WERI-Rb-1 (cell line): ENCODE data around the gene SPRR5.

Source experiments
- DNase-seq: peaks from one replicate; pipeline ENCODE4 v3.0.0-alpha.2; 2020
- H3K27ac ChIP-seq: fragments of 250-450 bp; sonication (Bioruptor Pico); 2 replicates; pipeline ENCODE4 v1.5.1; 2020; ENCODE audit warnings: mild to moderate bottlenecking, moderate library complexity
- H3K27me3 ChIP-seq: fragments of 250-450 bp; sonication (Bioruptor Pico); 2 replicates; pipeline ENCODE4 v1.5.1; 2021; ENCODE audit warnings: mild to moderate bottlenecking, low read depth, moderate library complexity; ENCODE audit not compliant: insufficient read depth, severe bottlenecking
- H3K36me3 ChIP-seq: fragments of 250-450 bp; sonication (Bioruptor Pico); 2 replicates; pipeline ENCODE4 v1.5.1; 2020; ENCODE audit warnings: mild to moderate bottlenecking, moderate library complexity
- H3K4me3 ChIP-seq: 2 replicates; pipeline ENCODE4 v1.5.1; 2011; ENCODE audit warnings: low read depth, mild to moderate bottlenecking, control low read depth, low read length
- H3K9me3 ChIP-seq: fragments of 250-450 bp; sonication (Bioruptor Pico); 2 replicates; pipeline ENCODE4 v1.5.1; 2021; ENCODE audit warnings: mild to moderate bottlenecking, moderate library complexity; ENCODE audit not compliant: severe bottlenecking
- TF ChIP-seq, protein P1 (sequence below): IDR thresholded peaks from 2 replicates; pipeline ENCODE4 v1.5.1; 2011; ENCODE audit warnings: low read depth, mild to moderate bottlenecking, control low read depth, inconsistent platforms, low read length

The SPRR5 gene, protein sequence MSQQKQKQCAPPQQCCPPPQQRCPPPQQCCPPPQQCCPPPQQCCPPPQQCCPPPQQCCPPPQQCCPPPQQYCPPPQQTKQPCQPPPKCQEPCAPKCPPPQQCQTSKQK

DNA sequence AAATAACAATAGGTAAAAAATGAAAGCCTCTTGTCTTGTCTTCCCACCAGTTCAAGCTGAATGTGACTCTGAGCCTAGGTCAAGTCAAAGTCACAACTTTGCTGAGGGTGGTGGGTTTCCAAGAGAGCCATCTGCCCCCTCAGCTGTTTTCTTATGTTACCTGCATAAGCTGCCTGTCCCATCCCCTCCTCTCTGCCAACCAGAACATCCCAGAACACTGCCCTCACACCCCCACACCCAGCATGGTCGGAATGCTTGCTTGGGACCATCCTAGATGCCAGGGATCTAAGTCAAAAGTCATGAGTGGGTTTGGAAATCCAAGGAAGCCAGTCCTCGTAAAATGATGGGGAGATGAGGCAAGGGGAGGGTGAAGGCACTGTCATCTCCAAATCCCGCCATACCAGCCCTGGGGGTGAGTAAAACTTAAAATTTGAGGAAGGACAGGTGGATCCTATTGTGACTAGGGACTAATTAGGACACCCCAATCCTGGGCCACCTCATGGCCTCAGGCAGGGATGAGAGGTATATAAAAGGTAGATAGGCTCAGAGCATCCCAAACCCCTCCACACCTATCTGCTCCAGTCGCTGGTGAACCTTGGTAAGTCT is at the start of gene SPRR5:
Gene SPRR5 (plus strand): TSS at position 556 of the 606 bp plus-strand sequence. CDS start 1,349 bp downstream, outside the sequence.
- Histone ChIP-seq H3K9me3 (peaks cover 5% of the 10 kb centered on the region), H3K27me3 (no peaks in the 10 kb centered on the region), H3K4me3 (no peak within 1 kb of the TSS), H3K27ac (no peak within 1 kb of the TSS), H3K36me3 (no peaks in the 10 kb centered on the region)
- TF ChIP-seq, protein P1, sequence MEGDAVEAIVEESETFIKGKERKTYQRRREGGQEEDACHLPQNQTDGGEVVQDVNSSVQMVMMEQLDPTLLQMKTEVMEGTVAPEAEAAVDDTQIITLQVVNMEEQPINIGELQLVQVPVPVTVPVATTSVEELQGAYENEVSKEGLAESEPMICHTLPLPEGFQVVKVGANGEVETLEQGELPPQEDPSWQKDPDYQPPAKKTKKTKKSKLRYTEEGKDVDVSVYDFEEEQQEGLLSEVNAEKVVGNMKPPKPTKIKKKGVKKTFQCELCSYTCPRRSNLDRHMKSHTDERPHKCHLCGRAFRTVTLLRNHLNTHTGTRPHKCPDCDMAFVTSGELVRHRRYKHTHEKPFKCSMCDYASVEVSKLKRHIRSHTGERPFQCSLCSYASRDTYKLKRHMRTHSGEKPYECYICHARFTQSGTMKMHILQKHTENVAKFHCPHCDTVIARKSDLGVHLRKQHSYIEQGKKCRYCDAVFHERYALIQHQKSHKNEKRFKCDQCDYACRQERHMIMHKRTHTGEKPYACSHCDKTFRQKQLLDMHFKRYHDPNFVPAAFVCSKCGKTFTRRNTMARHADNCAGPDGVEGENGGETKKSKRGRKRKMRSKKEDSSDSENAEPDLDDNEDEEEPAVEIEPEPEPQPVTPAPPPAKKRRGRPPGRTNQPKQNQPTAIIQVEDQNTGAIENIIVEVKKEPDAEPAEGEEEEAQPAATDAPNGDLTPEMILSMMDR, result no peak
- DNase-seq, result no peak

DNA sequence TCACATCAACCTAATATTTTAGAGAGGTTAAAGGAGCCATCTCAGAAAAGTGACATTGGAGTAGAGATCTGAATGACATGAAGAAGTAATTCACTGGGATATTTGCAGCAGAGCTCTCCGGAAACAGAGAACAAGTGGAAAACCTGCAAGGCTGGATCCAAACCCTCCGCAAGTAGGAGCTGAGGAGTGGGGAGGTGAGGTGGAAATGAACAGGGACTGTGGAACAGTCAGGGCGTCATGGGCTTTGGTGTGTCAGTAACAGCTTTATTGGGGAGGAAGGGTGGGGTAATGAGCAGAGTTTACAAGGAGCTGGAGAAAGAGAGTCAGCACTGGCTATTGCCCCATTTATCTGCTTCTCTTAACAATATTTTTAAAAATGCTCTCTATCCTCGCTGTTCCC is 48.0 kb upstream of the SPRR5 start:
- H3K27me3 ChIP-seq, result peaks cover 2% of the 10 kb centered on the region
- DNase-seq, result no peak
- no peak overlapping the region for H3K27ac ChIP-seq
- no peak overlapping the region for H3K4me3 ChIP-seq
- TF ChIP-seq, protein P1, result no peak
- H3K36me3 ChIP-seq, result no peaks in the 10 kb centered on the region
- H3K9me3 ChIP-seq, result no peaks in the 10 kb centered on the region

DNA sequence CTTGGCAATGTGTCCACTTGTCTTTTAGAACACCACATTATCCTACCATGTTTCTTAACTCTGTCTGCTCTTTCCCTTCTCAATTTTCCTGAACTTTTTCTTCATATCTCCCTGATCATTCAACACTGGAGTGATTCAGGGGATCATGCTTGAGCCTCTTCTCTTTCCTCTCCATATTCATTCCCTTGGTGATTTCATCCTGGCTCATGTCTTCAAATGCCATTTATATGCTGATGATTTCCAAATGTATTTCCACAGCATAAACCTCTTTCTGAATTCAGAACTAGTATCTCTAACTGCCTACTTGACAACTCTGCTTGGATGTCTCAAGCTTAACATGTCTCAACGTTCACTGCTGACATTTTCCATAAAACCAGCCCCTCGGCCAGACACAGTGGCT is 47.1 kb upstream of the SPRR5 start:
- Histone ChIP-seq H3K36me3 (no peaks in the 10 kb centered on the region), H3K27me3 (peaks cover 2% of the 10 kb centered on the region), H3K9me3 (no peaks in the 10 kb centered on the region), H3K27ac (no peak overlapping the region), H3K4me3 (no peak overlapping the region)
- TF ChIP-seq, protein P1, result no peak
- DNase-seq, result no peak

DNA sequence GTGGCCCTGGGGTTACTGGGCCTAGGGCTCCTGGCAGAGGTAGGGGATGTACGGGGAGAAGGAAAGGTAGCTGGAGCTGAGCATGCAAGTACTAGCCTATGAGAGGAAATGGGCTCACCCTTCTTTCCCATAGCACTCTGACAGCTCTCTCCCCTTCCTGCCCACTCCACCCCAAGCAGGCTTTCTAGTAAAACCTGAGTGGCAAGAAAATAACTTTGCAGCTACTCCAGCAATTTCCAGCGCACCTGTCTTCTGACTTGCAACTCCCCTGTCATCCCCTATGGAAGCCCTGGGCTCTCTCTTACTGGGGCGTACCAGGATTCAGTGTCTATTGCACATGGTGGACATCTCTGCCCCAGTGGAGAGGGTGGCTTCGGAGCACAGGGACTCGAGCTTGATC is 45.4 kb upstream of the SPRR5 start:
- Histone ChIP-seq H3K36me3 (no peaks in the 10 kb centered on the region), H3K27ac (no peak overlapping the region), H3K27me3 (peaks cover 2% of the 10 kb centered on the region), H3K9me3 (no peaks in the 10 kb centered on the region), H3K4me3 (no peak overlapping the region)
- DNase-seq, result no peak
- TF ChIP-seq, protein P1, result no peak

DNA sequence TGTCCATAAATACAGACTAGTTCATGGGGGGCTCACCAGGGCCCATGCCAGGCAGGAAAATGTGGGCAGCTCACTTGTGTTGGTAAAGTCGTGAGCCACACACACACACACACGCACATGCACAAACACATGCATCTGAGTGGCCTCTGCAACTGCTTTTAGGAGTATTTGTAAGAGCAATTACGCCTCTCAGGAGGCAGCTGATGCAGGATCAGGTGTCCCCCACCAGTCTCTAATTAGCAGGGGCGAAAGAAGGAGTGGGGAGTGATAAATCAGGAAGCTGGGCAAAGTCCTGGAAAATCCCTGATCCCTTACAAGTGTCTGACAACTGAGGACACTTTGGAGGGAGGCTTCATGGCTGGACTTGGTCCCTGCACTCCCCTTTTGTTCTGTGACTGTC is 44.4 kb upstream of the SPRR5 start:
- DNase-seq, result peak; percentile 52
- Histone ChIP-seq H3K9me3 (no peaks in the 10 kb centered on the region), H3K27me3 (peaks cover 2% of the 10 kb centered on the region), H3K4me3 (no peak overlapping the region), H3K27ac (no peak overlapping the region), H3K36me3 (no peaks in the 10 kb centered on the region)
- TF ChIP-seq, protein P1, result no peak
